ENCODE measurements around the gene CYP46A1.

DNA sequence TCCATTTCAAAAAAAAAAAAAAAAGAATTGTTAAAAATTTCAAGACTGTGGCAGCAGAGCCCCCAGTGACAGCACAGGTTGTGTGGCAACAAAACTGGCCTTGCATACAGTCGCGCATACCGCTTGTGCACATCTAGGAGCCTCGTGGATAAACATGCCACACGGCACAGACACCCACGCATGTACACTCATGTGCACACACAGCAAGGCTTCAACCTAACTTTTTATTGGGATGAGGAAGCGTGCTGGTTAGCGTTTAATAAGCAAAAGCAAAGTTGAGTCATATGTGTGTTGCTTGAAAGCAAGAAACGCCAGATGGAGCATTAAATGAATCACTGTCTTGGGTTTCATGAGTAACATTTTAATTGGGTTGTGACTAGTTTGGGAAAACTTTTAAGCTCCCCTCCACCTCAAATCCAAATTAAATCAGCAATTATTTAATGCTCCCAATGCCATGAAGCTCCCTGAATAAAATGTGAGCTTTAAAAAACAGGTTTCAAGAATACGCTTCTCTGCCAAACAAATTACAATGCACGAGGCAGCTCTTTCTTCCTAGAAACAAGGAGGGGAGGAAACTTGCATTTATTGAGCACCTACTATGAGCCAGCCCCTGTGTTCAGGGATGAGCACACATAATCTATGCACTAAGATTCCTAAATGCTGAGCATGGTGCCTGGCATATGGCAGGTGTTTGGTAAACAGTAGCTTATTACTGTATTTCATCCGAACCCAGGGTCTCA, 73.4 kb downstream of the CYP46A1 start:
- TF ChIP-seq, protein P1, sequence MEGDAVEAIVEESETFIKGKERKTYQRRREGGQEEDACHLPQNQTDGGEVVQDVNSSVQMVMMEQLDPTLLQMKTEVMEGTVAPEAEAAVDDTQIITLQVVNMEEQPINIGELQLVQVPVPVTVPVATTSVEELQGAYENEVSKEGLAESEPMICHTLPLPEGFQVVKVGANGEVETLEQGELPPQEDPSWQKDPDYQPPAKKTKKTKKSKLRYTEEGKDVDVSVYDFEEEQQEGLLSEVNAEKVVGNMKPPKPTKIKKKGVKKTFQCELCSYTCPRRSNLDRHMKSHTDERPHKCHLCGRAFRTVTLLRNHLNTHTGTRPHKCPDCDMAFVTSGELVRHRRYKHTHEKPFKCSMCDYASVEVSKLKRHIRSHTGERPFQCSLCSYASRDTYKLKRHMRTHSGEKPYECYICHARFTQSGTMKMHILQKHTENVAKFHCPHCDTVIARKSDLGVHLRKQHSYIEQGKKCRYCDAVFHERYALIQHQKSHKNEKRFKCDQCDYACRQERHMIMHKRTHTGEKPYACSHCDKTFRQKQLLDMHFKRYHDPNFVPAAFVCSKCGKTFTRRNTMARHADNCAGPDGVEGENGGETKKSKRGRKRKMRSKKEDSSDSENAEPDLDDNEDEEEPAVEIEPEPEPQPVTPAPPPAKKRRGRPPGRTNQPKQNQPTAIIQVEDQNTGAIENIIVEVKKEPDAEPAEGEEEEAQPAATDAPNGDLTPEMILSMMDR (conservative IDR thresholded peaks at IDR 0.05 in 1 of 2, IDR thresholded peaks at IDR 0.05 in 1 of 2; ENCODE audit: low read depth in 1 of 2, low read length in 2 of 2) = no peak
- TF ChIP-seq EZH2 (IDR thresholded peaks at IDR 0.05; ENCODE audit: low read length, missing control alignments) = no peak
